ENCODE data around the gene ALDH4A1.

The ALDH4A1 gene

GRCh38 chr1:18946550-18947381 is 44.4 kb upstream of the ALDH4A1 start:
- TF ChIP-seq, protein P1, sequence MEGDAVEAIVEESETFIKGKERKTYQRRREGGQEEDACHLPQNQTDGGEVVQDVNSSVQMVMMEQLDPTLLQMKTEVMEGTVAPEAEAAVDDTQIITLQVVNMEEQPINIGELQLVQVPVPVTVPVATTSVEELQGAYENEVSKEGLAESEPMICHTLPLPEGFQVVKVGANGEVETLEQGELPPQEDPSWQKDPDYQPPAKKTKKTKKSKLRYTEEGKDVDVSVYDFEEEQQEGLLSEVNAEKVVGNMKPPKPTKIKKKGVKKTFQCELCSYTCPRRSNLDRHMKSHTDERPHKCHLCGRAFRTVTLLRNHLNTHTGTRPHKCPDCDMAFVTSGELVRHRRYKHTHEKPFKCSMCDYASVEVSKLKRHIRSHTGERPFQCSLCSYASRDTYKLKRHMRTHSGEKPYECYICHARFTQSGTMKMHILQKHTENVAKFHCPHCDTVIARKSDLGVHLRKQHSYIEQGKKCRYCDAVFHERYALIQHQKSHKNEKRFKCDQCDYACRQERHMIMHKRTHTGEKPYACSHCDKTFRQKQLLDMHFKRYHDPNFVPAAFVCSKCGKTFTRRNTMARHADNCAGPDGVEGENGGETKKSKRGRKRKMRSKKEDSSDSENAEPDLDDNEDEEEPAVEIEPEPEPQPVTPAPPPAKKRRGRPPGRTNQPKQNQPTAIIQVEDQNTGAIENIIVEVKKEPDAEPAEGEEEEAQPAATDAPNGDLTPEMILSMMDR (IDR thresholded peaks at IDR 0.05) = no peak
- no peaks in the 10 kb centered on the region for H3K9me3 ChIP-seq
- H3K27me3 ChIP-seq = peaks cover 54% of the 10 kb centered on the region
- no peak overlapping the region for H3K4me3 ChIP-seq (ENCODE audit: low read depth in 1 of 2, low read length in 1 of 2)
- no peak overlapping the region for H3K27ac ChIP-seq
- no peaks in the 10 kb centered on the region for H3K36me3 ChIP-seq
- H3K4me1 ChIP-seq (ENCODE audit: control insufficient read depth in 1 of 2, insufficient read depth in 1 of 2, low read depth in 1 of 2, low read length in 1 of 2) = peaks cover 24 to 25% of the 10 kb centered on the region in 2 experiments

GRCh38 chr1:18945401-18945849 is 43.1 kb upstream of the ALDH4A1 start:
- H3K36me3 ChIP-seq = no peaks in the 10 kb centered on the region
- H3K27me3 ChIP-seq = peaks cover 47% of the 10 kb centered on the region
- peaks cover 11 to 12% of the 10 kb centered on the region in 2 experiments for H3K4me1 ChIP-seq (ENCODE audit: control insufficient read depth in 1 of 2, insufficient read depth in 1 of 2, low read depth in 1 of 2, low read length in 1 of 2)
- TF ChIP-seq, protein P1 (IDR thresholded peaks at IDR 0.05) = no peak
- no peaks in the 10 kb centered on the region for H3K9me3 ChIP-seq
- H3K27ac ChIP-seq = no peak overlapping the region
- H3K4me3 ChIP-seq (ENCODE audit: low read depth in 1 of 2, low read length in 1 of 2) = no peak overlapping the region

- no peak overlapping the region for H3K27ac ChIP-seq
- peaks cover 5 to 6% of the 10 kb centered on the region in 2 experiments for H3K4me1 ChIP-seq (ENCODE audit: control insufficient read depth in 1 of 2, insufficient read depth in 1 of 2, low read depth in 1 of 2, low read length in 1 of 2)
- TF ChIP-seq, protein P1 (IDR thresholded peaks at IDR 0.05) = no peak
- H3K27me3 ChIP-seq = peaks cover 40% of the 10 kb centered on the region
- no peaks in the 10 kb centered on the region for H3K9me3 ChIP-seq
- H3K4me3 ChIP-seq (ENCODE audit: low read depth in 1 of 2, low read length in 1 of 2) = no peak overlapping the region
- no peaks in the 10 kb centered on the region for H3K36me3 ChIP-seq
Observed at GRCh38 chr1:18944810-18945209, 42.5 kb upstream of the ALDH4A1 start.

GRCh38 chr1:18943914-18944572 is 41.7 kb upstream of the ALDH4A1 start:
- Histone ChIP-seq H3K27me3 (peaks cover 33% of the 10 kb centered on the region), H3K36me3 (no peaks in the 10 kb centered on the region), H3K27ac (no peak overlapping the region), H3K9me3 (no peaks in the 10 kb centered on the region), H3K4me1 (ENCODE audit: control insufficient read depth in 1 of 2, insufficient read depth in 1 of 2, low read depth in 1 of 2, low read length in 1 of 2) (no peaks in the 10 kb centered on the region), H3K4me3 (ENCODE audit: low read depth in 1 of 2, low read length in 1 of 2) (no peak overlapping the region)
- TF ChIP-seq, protein P1 (IDR thresholded peaks at IDR 0.05) = no peak

DNA sequence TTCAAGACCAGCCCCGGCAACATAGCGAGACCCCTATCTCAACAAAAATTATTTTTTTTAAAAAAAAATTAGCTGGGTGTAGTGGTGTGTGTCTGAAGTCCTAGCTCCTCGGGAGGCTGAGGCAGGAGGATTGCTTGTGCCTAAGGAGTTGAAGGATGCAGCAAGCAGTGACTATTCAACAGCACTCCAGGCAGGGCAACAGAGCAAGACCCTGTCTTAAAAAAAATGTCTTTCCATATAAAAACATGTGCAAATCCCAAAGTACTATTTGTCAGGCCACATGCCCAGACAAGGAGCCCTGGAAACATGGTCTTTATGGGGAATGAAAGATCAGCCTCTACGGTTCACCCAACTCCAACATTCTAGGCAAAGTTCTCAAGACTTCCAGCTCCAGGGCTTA is 40.8 kb upstream of the ALDH4A1 start:
- Histone ChIP-seq H3K27me3 (peaks cover 24% of the 10 kb centered on the region), H3K27ac (no peak overlapping the region), H3K4me3 (ENCODE audit: low read depth in 1 of 2, low read length in 1 of 2) (no peak overlapping the region), H3K36me3 (no peaks in the 10 kb centered on the region), H3K9me3 (no peaks in the 10 kb centered on the region), H3K4me1 (ENCODE audit: control insufficient read depth in 1 of 2, insufficient read depth in 1 of 2, low read depth in 1 of 2, low read length in 1 of 2) (no peaks in the 10 kb centered on the region)
- TF ChIP-seq, protein P1 (IDR thresholded peaks at IDR 0.05) = no peak
